ENCODE results near the gene PSMC3. TPM values are rescaled to one million over a fixed set of nuclear protein-coding genes. Genes with fewer than 3 reads are reported as not detected.

PSMC3 gene
- total RNA-seq, 1 experiment from 2014 or later, result 162 TPM

GRCh38 chr11:47436726-47437125 is 10.5 kb upstream of the PSMC3 start:
- Mint-ChIP-seq H3K4me1 (ENCODE audit: insufficient read depth, unreplicated experiment) (no peaks in the 10 kb centered on the region), H3K9me3 (ENCODE audit: unreplicated experiment) (no peaks in the 10 kb centered on the region), H3K36me3 (ENCODE audit: insufficient read depth, unreplicated experiment) (no peaks in the 10 kb centered on the region), H3K27me3 (ENCODE audit: insufficient read depth, unreplicated experiment) (no peaks in the 10 kb centered on the region), H3K4me3 (ENCODE audit: unreplicated experiment) (no peak overlapping the region), H3K27ac (ENCODE audit: low read depth, unreplicated experiment) (no peak overlapping the region)
- no TSS peak for BruUV-seq (replicated peaks)
- ChIA-PET POLR2A (interaction anchor here (0.7 kb wide), 1 partner anchor 17 kb away, joined by 3 read pairs; no protein-coding TSS in a partner anchor), CTCF (interaction anchor here (0.6 kb wide), 1 partner anchor 305 kb away, joined by 7 read pairs; no protein-coding TSS in a partner anchor)
- DNase-seq (ENCODE audit: unreplicated experiment), result no peak
- intact Hi-C loops (cut with micrococcal nuclease), result no loop called here
- no peak for TF ChIP-seq CTCF (IDR thresholded peaks at IDR 0.05; ENCODE audit: unreplicated experiment)

- BruUV-seq (replicated peaks), result no TSS peak
- intact Hi-C loops (cut with micrococcal nuclease), result no loop called here
- no peak for TF ChIP-seq CTCF (IDR thresholded peaks at IDR 0.05; ENCODE audit: unreplicated experiment)
- Mint-ChIP-seq H3K9me3 (ENCODE audit: unreplicated experiment) (no peaks in the 10 kb centered on the region), H3K4me1 (ENCODE audit: insufficient read depth, unreplicated experiment) (no peaks in the 10 kb centered on the region), H3K36me3 (ENCODE audit: insufficient read depth, unreplicated experiment) (no peaks in the 10 kb centered on the region), H3K4me3 (ENCODE audit: unreplicated experiment) (no peak overlapping the region), H3K27ac (ENCODE audit: low read depth, unreplicated experiment) (no peak overlapping the region), H3K27me3 (ENCODE audit: insufficient read depth, unreplicated experiment) (no peaks in the 10 kb centered on the region)
- DNase-seq (ENCODE audit: unreplicated experiment), result no peak
- CTCF ChIA-PET, result no interaction called here
- POLR2A ChIA-PET, result interaction anchor here (0.6 kb wide), 3 partner anchors 101 to 628 kb away, joined by 3 to 5 read pairs (median 4); no protein-coding TSS in a partner anchor
These were observed 9.4 kb upstream of the PSMC3 start for GRCh38 chr11:47435687-47436086.

GRCh38 chr11:47434011-47434786 is 8.0 kb upstream of the PSMC3 start:
- TF ChIP-seq CTCF (IDR thresholded peaks at IDR 0.05; ENCODE audit: unreplicated experiment), result no peak
- Mint-ChIP-seq H3K4me3 (ENCODE audit: unreplicated experiment) (no peak overlapping the region), H3K4me1 (ENCODE audit: insufficient read depth, unreplicated experiment) (no peaks in the 10 kb centered on the region), H3K9me3 (ENCODE audit: unreplicated experiment) (no peaks in the 10 kb centered on the region), H3K27ac (ENCODE audit: low read depth, unreplicated experiment) (no peak overlapping the region), H3K36me3 (ENCODE audit: insufficient read depth, unreplicated experiment) (no peaks in the 10 kb centered on the region), H3K27me3 (ENCODE audit: insufficient read depth, unreplicated experiment) (no peaks in the 10 kb centered on the region)
- POLR2A ChIA-PET, result interaction anchor here (0.9 kb wide), 1 partner anchor 25 kb away, joined by 5 read pairs; no protein-coding TSS in a partner anchor
- intact Hi-C loops (cut with micrococcal nuclease), result no loop called here
- DNase-seq (ENCODE audit: unreplicated experiment), result no peak
- CTCF ChIA-PET, result no interaction called here
- BruUV-seq (replicated peaks), result no TSS peak

- H3K4me1 Mint-ChIP-seq (ENCODE audit: insufficient read depth, unreplicated experiment), result no peaks in the 10 kb centered on the region
- ChIA-PET POLR2A (interaction anchor here (0.6 kb wide), 1 partner anchor 209 kb away, joined by 3 read pairs; the partner anchor contains the start of gene MTCH2), CTCF (interaction anchor here (0.6 to 0.8 kb wide), 2 partner anchors 11 to 12 kb away, joined by 4 read pairs; no protein-coding TSS in a partner anchor)
- no peak for DNase-seq (ENCODE audit: unreplicated experiment)
- H3K27me3 Mint-ChIP-seq (ENCODE audit: insufficient read depth, unreplicated experiment), result no peaks in the 10 kb centered on the region
- BruUV-seq (replicated peaks), result no TSS peak
- no peak for TF ChIP-seq CTCF (IDR thresholded peaks at IDR 0.05; ENCODE audit: unreplicated experiment)
- no peak overlapping the region for H3K4me3 Mint-ChIP-seq (ENCODE audit: unreplicated experiment)
- no peaks in the 10 kb centered on the region for H3K9me3 Mint-ChIP-seq (ENCODE audit: unreplicated experiment)
- intact Hi-C loops (cut with micrococcal nuclease), result no loop called here
- no peaks in the 10 kb centered on the region for H3K36me3 Mint-ChIP-seq (ENCODE audit: insufficient read depth, unreplicated experiment)
- H3K27ac Mint-ChIP-seq (ENCODE audit: low read depth, unreplicated experiment), result no peak overlapping the region
These were observed 6.9 kb upstream of the PSMC3 start for GRCh38 chr11:47433157-47433556.

Measured in MCF 10A (cell line).